GM12878 (cell line): ENCODE data around the gene C16orf95. TPM values are rescaled to one million over a fixed set of nuclear protein-coding genes. Genes with fewer than 3 reads are reported as not detected.

Source experiments
- ATAC-seq: fragments of 200-7000 bp; cut with Tn5 transposase; 3 replicates; pipeline ENCODE4 v1.9.1; 2020; ENCODE audit warnings: mild to moderate bottlenecking, moderate library complexity
- BruUV-seq: library from RNA; stranded (reverse); fragments of 400-500 nt; replicated peaks from 2 replicates; lab custom pipeline; 2021; lab: Mats Ljungman, UMichigan
- CTCF ChIA-PET: fragments of 300-600 bp; sonication (Branson Sonifier 250); formaldehyde crosslinking; extraction: SDS; loops from one replicate; lab custom pipeline; 2021; ENCODE audit warnings: inconsistent platforms; lab: Yijun Ruan, JAX
- POLR2A ChIA-PET: fragments of 350-600 bp; formaldehyde crosslinking; extraction: SDS; loops from one replicate; lab custom pipeline; 2021; ENCODE audit warnings: inconsistent platforms; lab: Charles Lee
- RAD21 ChIA-PET: fragments of 300-600 bp; sonication (Branson Sonifier 250); formaldehyde crosslinking; loops from one replicate; lab custom pipeline; 2023; ENCODE audit warnings: antibody characterized with exemption; ENCODE audit not compliant: unreplicated experiment; lab: Charles Lee
- SMC1A ChIA-PET: fragments of 300-600 bp; sonication (Branson Sonifier 250); formaldehyde crosslinking; loops from one replicate; lab custom pipeline; 2023; ENCODE audit not compliant: unreplicated experiment, uncharacterized antibody; lab: Charles Lee
- DNase-seq: peaks from one replicate; pipeline ENCODE4 v3.0.0-alpha.2; 2011; ENCODE audit warnings: low read depth, low spot score
- FAIRE-seq: peaks from 3 replicates; lab custom pipeline; 2011; peaks lifted over from hg19 to GRCh38; lab: Jason Lieb, UNC
- H2AFZ ChIP-seq: 2 replicates; pipeline ENCODE4 v1.6.0; 2011; ENCODE audit warnings: low read depth, low read length, control low read depth; ENCODE audit not compliant: control insufficient read depth
- H3K27ac ChIP-seq: 2 replicates; pipeline ENCODE4 v1.5.1; 2011; ENCODE audit warnings: control low read depth; ENCODE audit not compliant: control insufficient read depth, insufficient read depth
- H3K27me3 ChIP-seq, 2 experiments: replicated peaks in 1 of 2; 2 replicates each; pipeline versions ENCODE4 v1.6.0 to v1.6.1; 2011; ENCODE audit warnings: low read length in 1 of 2; ENCODE audit not compliant: control insufficient read depth in 2 of 2, insufficient read depth in 2 of 2
- H3K36me3 ChIP-seq, 2 experiments: 2 replicates each; pipeline ENCODE4 v1.5.1; 2011; ENCODE audit warnings: low read length in 1 of 2; ENCODE audit not compliant: control insufficient read depth in 2 of 2, insufficient read depth in 2 of 2
- H3K4me1 ChIP-seq: 2 replicates; pipeline ENCODE4 v1.6.1; 2011; ENCODE audit warnings: mild to moderate bottlenecking, low read length, moderate library complexity, mixed read lengths; ENCODE audit not compliant: control insufficient read depth, insufficient read depth
- H3K4me2 ChIP-seq: 2 replicates; pipeline ENCODE4 v1.6.0; 2011; ENCODE audit warnings: control low read depth; ENCODE audit not compliant: control insufficient read depth, insufficient read depth
- H3K4me3 ChIP-seq: fragments of 200-600 bp; sonication (generic); 2 replicates; pipeline ENCODE4 v1.5.1; 2016
- H3K79me2 ChIP-seq: 2 replicates; pipeline ENCODE4 v1.6.0; 2011; ENCODE audit warnings: low read length; ENCODE audit not compliant: control insufficient read depth, insufficient read depth
- H3K9ac ChIP-seq: 2 replicates; pipeline ENCODE4 v1.8.0; 2011; ENCODE audit warnings: low read length, control low read depth, mixed read lengths; ENCODE audit not compliant: control insufficient read depth, insufficient read depth
- H3K9me3 ChIP-seq: replicated peaks from 3 replicates; pipeline ENCODE4 v1.5.1; 2011; ENCODE audit warnings: mild to moderate bottlenecking, low read length; ENCODE audit not compliant: control insufficient read depth, insufficient read depth
- H4K20me1 ChIP-seq: 2 replicates; pipeline ENCODE4 v1.6.0; 2011; ENCODE audit not compliant: control insufficient read depth, insufficient read depth
- GABPA ChIP-seq: IDR thresholded peaks from 2 replicates; pipeline ENCODE4 v1.6.1; 2014; ENCODE audit warnings: antibody characterized with exemption, low read depth, mild to moderate bottlenecking, inconsistent platforms
- KAT2A ChIP-seq: conservative IDR thresholded peaks from 2 replicates; pipeline ENCODE4 v1.6.1; 2011; ENCODE audit warnings: low read depth, low read length; ENCODE audit not compliant: control insufficient read depth
- MYC ChIP-seq: IDR thresholded peaks from 2 replicates; pipeline ENCODE4 v1.6.1; 2011; ENCODE audit warnings: mild to moderate bottlenecking, low read length, moderate library complexity, inconsistent platforms; ENCODE audit not compliant: insufficient read depth, insufficient replicate concordance, insufficient read length, severe bottlenecking
- STAT3 ChIP-seq: IDR thresholded peaks from 2 replicates; pipeline ENCODE4 v1.6.1; 2011; ENCODE audit warnings: low read depth, low read length, improper control_type of control experiment
- YY1 ChIP-seq: IDR thresholded peaks from 2 replicates; pipeline ENCODE4 v1.6.1; 2011; ENCODE audit warnings: low read depth, mild to moderate bottlenecking, low read length
- ZNF24 ChIP-seq: fragments of 450-650 bp; IDR thresholded peaks from 2 replicates; pipeline ENCODE4 v1.6.1; 2017; ENCODE audit warnings: antibody characterized with exemption, mild to moderate bottlenecking
- WGBS: methylation state at CpG from one replicate; pipeline ENCODE4 v1.1.6; 2016; ENCODE audit warnings: low lambda C conversion rate; ENCODE audit not compliant: insufficient replicate concordance, insufficient coverage; ENCODE audit errors: missing lambda C conversion rate; 5-methylcytosine and 5-hydroxymethylcytosine counted together
- in situ Hi-C: fragments of 300-500 bp; cut with MboI; formaldehyde crosslinking; loops from 9 replicates; pipeline ENCODE4 v1.14.3; 2018; ENCODE audit warnings: mixed read lengths
- intact Hi-C: fragments of 100-400 bp; cut with micrococcal nuclease; formaldehyde crosslinking; loops from one replicate; pipeline ENCODE4 v1.14.2; 2022; ENCODE audit not compliant: unreplicated experiment
- polyA plus RNA-seq, 11 experiments: library from polyadenylated mRNA; depleted of rRNA in 4 of 11; unstranded in 6 of 11; stranded (reverse) in 5 of 11; fragments of >200 nt; fragmentation: Nextera tagmentation in 4 of 11; fragmentation: Illumina TruSeq in 1 of 11; extraction: Ambion mirVana in 4 of 11; extraction: Trizol in 1 of 11; gene quantifications; 1 replicate in 1 of 11; 2 replicates in 10 of 11; pipeline versions ENCODE4 v1.2.1 to v1.2.3, GENCODE V29; 2011 to 2016; ENCODE audit warnings: inconsistent platforms in 2 of 11, missing spikeins in 2 of 11, low read depth in 1 of 11
- total RNA-seq, 4 experiments: library from RNA; depleted of rRNA in 3 of 4; stranded (reverse); fragments of >200 nt in 3 of 4; fragmentation: Illumina TruSeq in 1 of 4; extraction: Trizol in 1 of 4; gene quantifications; 2 replicates each; pipeline versions ENCODE4 v1.2.1 to v1.2.3, GENCODE V29; 2013 to 2021
- TF ChIP-seq, protein P1 (sequence below): IDR thresholded peaks from 2 replicates; pipeline ENCODE4 v1.6.1; 2011; ENCODE audit warnings: mild to moderate bottlenecking, low read depth, low read length, moderate library complexity; ENCODE audit not compliant: insufficient replicate concordance
- TF ChIP-seq, protein P2 (sequence below): IDR thresholded peaks from 2 replicates; pipeline ENCODE4 v1.6.1; 2011; ENCODE audit warnings: low read depth, low read length, improper control_type of control experiment, borderline replicate concordance

Gene C16orf95
- total and polyA plus RNA-seq, 10 of the 15 experiments (the other 5 are each of a cell fraction or from before 2014, with no cell fraction given): 0.90 to 22.7 (median 6.0) TPM

DNA sequence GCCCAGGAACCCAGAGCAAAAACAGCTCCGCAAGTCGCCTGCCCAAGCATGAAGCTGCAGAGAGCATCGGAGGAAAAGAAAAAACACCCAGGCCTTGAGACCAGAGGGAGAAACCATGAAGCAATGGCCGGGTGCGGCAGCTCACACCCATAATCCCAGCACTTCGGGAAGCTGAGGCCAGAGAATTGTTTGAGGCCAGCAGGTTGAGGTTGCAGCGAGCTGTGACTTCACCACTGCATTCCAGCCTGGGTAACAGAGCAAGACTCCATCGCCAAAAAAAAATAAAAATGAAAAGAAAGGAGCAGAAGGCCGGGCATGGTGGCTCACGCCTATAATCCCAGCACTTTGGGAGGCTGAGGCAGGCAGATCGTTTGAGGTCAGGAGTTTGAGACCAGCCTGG is 40.3 kb downstream of the C16orf95 start:
- no TSS peak for BruUV-seq
- Histone ChIP-seq H2AFZ (no peak overlapping the region), H3K27me3 (no peaks in the 10 kb centered on the region), H3K4me3 (no peak overlapping the region), H3K4me2 (no peak overlapping the region), H3K9ac (no peak overlapping the region), H3K4me1 (no peaks in the 10 kb centered on the region), H3K27ac (no peak overlapping the region), H3K36me3 (no peaks in the 10 kb centered on the region), H3K9me3 (no peaks in the 10 kb centered on the region), H3K79me2 (no peaks in the 10 kb centered on the region), H4K20me1 (no peaks in the 10 kb centered on the region)
- POLR2A ChIA-PET: no interaction called here
- DNase-seq (no peak), FAIRE-seq (no peak), ATAC-seq (no peak)
- CTCF ChIA-PET: interaction anchor here (0.6 to 4.5 kb wide), 3 partner anchors 74 to 714 kb away, joined by 3 to 29 read pairs (median 5); no protein-coding TSS in a partner anchor
- 36% methylated on average over 11 of the region's 11 CpGs for WGBS
- TF ChIP-seq STAT3: no peak
- SMC1A ChIA-PET: interaction anchor here (1.5 kb wide), 1 partner anchor 712 kb away, joined by 5 read pairs; no protein-coding TSS in a partner anchor
- in situ Hi-C loops (loop anchor here (5.0 kb wide), 1 partner anchor 715 kb away; no protein-coding TSS in a partner anchor), intact Hi-C loops (loop anchor here (10.0 kb wide), 1 partner anchor 212 kb away; no protein-coding TSS in a partner anchor)
- RAD21 ChIA-PET: no interaction called here

DNA sequence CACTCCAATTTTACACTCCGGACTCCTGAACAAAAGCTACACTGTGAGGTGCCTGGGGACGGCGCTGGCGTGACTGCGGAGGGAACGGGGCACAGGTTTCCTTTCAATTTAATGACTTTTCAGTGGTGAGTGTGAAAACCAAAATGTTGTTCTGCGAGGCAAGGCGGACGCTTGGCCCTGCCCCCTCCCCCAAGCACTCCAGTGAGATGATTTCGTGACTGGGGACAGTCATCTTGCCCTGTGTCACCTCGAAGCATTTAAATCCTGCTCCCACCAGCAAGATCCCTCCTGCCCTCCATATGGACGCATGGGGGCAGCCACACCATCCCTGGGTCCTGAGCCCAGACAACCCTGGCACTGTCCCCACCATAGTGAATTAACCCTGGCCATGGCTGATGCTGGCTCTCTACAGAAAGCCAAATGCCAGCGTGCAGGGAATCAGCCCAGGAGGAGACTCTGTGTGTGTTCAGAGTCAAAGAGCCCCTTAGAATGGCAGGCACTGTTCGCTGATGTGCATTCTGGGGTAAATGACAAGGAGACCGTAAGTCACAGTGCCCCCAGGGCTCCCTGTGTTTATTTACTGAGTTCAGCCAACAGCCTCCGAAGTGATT is 41.0 kb downstream of the C16orf95 start:
- no TSS peak for BruUV-seq
- intact Hi-C loops: loop anchor here (10.0 kb wide), 1 partner anchor 211 kb away; no protein-coding TSS in a partner anchor
- Histone ChIP-seq H3K4me3 (no peak overlapping the region), H3K9ac (no peak overlapping the region), H3K4me1 (no peaks in the 10 kb centered on the region), H2AFZ (no peak overlapping the region), H4K20me1 (no peaks in the 10 kb centered on the region), H3K27ac (no peak overlapping the region), H3K27me3 (no peaks in the 10 kb centered on the region), H3K79me2 (no peaks in the 10 kb centered on the region), H3K36me3 (no peaks in the 10 kb centered on the region), H3K4me2 (no peak overlapping the region), H3K9me3 (no peaks in the 10 kb centered on the region)
- RAD21 ChIA-PET: no interaction called here
- TF ChIP-seq, protein P1, sequence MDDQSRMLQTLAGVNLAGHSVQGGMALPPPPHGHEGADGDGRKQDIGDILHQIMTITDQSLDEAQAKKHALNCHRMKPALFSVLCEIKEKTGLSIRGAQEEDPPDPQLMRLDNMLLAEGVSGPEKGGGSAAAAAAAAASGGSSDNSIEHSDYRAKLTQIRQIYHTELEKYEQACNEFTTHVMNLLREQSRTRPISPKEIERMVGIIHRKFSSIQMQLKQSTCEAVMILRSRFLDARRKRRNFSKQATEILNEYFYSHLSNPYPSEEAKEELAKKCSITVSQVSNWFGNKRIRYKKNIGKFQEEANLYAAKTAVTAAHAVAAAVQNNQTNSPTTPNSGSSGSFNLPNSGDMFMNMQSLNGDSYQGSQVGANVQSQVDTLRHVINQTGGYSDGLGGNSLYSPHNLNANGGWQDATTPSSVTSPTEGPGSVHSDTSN: no peak
- TF ChIP-seq GABPA (no peak), ZNF24 (no peak), YY1 (no peak), MYC (no peak), KAT2A (no peak)
- TF ChIP-seq, protein P2, sequence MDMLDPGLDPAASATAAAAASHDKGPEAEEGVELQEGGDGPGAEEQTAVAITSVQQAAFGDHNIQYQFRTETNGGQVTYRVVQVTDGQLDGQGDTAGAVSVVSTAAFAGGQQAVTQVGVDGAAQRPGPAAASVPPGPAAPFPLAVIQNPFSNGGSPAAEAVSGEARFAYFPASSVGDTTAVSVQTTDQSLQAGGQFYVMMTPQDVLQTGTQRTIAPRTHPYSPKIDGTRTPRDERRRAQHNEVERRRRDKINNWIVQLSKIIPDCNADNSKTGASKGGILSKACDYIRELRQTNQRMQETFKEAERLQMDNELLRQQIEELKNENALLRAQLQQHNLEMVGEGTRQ: no peak
- ATAC-seq (no peak), FAIRE-seq (no peak), DNase-seq (no peak)
- 34% methylated on average over 16 of the region's 16 CpGs for WGBS
- SMC1A ChIA-PET: interaction anchor here (1.5 kb wide), 1 partner anchor 712 kb away, joined by 5 read pairs; no protein-coding TSS in a partner anchor
- CTCF ChIA-PET: interaction anchor here (0.6 to 4.5 kb wide), 2 partner anchors 255 to 713 kb away, joined by 3 to 29 read pairs; no protein-coding TSS in a partner anchor
- in situ Hi-C loops: loop anchor here (5.0 kb wide), 1 partner anchor 714 kb away; no protein-coding TSS in a partner anchor
- POLR2A ChIA-PET: no interaction called here
